AG20443 (cell line): ENCODE data around the gene PSPC1.
A peak's percentile ranks its signal among the peaks of the same experiment; 100 is the strongest.
"Not testable (repeated sequence)": the region's sequence is repeated elsewhere in the genome, so short reads cannot be mapped to it uniquely, and the experiment has no call there.

Experiments used
- DNase-seq: peaks from one replicate; pipeline ENCODE4 v3.0.0; 2012; ENCODE audit warnings: low spot score, mixed read lengths

Gene PSPC1

GRCh38 chr13:19763618-19764017 lies 19.1 kb downstream of the PSPC1 start:
- no peak for DNase-seq

DNA sequence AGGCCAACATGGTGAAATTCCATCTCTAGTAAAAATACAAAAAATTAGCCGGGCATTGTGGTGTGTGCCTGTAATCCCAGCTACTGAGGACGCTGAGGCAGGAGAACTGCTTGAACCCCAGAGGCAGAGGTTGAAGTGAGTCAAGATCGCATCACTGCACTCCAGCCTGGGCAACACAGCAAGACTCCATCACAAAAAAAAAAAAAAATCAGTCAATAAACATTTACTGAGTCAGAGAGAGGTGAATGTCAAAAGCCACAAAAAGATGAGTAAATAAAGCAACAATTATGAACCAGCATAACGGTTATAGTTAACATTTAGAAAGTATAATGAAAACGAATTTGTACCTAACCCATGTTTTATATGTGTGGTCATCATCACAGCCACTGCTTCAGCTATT lies 23.1 kb downstream of the PSPC1 start:
- no peak for DNase-seq

DNA sequence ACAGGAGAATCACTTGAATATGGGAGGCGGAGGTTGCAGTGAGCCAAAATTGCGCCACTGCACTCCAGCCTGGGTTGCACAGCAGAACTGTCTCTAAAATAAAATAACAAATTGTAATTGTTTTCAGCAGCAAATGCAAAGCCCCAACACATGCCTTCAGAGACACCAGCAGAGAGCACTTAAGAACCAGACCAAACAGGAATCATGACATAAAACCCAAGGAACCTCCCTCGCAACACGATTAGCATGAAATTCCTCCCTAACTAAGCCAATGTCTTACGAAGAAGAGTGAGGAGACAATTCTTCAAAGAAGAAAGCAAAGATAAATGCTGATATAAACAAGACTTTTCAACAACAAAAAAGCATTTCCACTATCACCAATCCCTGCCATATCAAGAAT lies 40.1 kb downstream of the PSPC1 start:
- no peak for DNase-seq

DNA sequence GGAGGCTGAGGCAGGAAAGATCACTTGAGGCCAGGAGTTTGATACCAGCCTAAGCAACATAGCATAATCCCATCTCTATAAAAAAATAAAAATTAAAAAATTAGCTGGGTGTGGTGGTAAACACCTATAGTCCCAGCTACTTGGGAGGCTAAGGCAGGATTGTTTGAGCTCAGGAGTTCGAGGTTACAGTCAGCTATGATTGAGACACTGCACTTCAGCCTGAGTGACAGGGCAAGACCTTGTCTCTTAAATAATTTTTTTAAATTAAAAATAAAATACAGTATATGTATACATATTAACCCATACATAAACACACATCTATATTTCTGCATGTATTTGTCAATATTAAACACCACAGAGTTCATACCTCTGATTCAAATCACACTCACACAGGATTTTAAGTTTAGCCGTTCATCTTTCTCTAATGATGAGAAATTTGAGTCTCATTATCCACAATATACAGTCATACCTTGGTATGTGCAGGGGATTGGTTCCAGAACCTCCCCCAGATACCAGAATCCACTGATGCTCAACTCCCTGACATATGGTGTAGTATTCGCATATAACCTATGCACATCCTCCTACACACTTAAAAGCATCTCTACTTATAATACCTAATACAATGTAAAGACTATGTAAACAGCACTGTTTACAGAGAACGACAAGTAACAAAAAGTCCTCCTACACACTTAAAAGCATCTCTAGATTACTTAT lies 44.7 kb downstream of the PSPC1 start:
- DNase-seq = no peak

GRCh38 chr13:19726611-19727010 lies 56.1 kb downstream of the PSPC1 start:
- DNase-seq = peak; percentile 24

DNA sequence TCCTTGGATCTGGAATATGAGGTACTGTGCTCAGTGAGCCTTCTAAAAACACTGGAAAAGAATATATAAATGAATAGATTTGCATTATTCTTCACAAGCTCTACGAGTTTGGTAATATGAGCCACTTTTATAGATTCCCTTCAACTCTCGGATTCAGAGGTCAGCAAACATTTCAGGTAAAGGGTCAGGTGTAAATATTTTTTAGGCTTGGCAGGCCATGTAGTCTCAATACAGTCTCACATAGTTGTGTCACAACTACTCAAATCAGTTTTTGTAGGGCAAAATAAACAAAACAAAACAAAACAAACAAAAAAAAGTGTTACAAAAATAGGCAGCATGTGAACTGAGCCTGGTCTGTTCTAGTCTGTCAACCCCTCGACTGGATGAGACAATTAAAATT lies 57.4 kb downstream of the PSPC1 start:
- DNase-seq = no peak

DNA sequence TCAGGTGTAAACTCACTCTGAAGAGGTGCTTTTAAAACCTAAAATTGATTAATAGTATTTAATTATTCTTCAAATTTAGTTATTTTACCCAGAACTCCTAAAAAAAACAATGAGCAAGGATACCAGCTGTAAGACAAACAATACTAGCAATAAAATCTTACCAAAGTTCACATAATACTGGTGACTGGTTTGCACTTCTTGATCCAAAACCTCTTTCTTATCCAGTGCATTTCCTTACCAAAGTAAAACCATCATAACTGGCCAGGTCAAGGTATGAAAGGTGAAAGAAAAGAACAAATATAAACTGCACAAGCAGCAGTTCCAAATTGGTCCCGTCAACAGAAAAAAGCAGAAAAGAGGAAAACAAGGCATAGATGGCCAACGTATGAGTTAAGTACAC lies 62.7 kb downstream of the PSPC1 start:
- DNase-seq = no peak

DNA sequence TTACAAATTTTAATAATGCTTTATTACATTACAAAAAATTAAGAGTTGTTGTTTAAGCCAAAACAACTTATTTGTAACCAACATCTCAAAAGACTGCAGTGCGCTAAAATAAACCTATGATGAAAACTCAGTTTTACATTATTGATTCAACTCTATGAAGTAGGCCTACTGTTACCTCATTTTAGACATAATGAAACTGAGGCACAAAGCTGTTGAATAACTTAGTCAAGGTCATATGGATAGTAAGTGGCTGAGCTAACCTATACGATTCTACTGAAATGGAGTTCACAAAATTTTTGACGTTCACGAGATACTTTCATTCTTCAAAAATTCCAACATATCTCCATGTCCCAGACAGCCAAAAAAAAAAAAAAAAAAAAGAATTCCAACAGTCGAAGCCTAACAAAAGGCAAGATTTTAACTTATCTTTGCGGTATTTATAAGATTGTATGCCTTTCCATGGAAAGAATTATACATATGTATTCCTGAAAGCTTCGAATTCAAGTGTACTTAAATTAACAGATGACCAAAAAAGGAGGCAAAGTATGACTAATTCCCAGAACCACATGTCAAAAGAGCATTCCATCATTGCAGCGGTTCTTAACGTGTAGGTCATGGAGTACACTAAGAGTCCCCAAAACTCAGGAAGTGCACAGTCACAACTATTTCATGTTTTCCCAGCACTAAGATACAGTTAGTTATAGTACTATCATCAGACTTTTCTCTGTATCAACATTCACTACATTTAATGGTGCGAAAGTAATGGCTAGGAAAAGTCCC lies 69.4 kb downstream of the PSPC1 start:
- DNase-seq = no peak

- not testable (repeated sequence) for DNase-seq
Observed at GRCh38 chr13:19709782-19710181, 73.0 kb downstream of the PSPC1 start.

DNA sequence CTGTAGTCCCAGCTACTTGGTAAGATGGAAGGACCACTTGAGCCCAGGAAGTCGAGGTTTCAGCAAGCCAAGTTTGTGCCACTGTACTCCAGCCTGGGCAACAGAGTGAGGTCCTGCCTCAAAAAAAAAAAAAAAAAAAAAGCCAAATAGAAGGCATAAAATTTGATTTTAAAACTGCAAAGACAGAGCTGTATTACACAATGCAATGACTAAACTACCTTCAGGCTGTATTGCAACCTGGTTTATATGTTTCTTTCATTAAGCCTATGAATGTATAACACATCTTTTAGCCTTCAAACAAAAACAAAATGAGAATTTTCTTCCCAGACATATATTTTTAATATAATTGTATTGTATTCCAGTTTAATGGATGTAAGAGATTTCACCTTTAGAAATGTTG lies 73.7 kb downstream of the PSPC1 start:
- not testable (repeated sequence) for DNase-seq

DNA sequence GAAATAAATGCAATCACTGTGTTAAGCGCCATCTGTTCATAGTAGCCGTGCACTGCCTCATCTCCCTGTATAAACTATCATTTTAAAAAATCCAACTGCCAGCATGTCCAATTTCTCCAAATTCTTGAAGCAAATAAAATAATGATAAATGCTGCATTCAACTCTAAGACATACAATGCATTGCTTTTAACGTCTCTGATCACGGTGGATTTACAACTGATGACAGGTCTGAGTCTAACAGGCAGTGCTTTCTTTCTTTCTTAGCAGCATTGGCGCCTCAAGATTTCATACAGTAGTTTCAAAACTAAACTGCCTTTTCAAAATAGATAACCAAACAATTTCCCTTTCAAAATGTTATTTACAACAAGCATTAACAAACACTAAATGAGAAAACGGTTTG lies 78.5 kb downstream of the PSPC1 start:
- not testable (repeated sequence) for DNase-seq

DNA sequence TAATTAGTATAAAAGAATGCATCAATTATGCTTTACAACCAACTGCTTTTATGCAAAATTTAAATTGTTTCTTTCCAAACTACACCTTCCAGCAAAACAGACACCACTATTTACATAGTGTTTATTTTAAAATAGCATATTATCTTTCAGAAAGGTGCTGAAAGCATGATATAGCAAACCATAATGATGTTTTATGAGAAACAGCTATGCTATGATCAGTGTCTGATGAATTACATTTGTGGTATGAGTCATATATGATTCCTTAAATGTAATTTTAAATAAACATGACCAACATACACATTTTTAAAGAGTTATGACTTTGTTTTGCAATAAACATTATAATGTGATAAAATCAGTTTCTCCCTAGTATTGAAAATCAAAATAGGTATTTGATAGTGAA lies 81.1 kb downstream of the PSPC1 start:
- DNase-seq = not testable (repeated sequence)

DNA sequence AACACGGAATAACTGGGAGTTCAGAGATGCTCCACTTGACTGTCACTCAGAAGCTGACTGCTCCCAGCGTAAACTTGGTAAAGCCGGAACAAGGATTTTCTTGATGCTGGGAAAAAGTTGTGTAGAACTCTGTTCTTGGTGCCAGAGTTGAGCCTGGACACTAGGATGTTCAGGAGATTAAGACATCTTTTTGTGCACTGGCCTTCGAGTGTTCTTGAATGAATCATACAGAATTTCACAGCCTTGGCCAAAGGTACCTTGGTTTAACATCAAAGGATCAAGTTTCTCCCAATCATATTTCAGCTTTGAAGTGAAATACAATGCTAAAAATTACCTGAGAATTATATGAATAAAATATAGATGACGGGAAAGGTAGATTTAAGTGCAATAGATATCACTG lies 81.8 kb downstream of the PSPC1 start:
- not testable (repeated sequence) for DNase-seq

DNA sequence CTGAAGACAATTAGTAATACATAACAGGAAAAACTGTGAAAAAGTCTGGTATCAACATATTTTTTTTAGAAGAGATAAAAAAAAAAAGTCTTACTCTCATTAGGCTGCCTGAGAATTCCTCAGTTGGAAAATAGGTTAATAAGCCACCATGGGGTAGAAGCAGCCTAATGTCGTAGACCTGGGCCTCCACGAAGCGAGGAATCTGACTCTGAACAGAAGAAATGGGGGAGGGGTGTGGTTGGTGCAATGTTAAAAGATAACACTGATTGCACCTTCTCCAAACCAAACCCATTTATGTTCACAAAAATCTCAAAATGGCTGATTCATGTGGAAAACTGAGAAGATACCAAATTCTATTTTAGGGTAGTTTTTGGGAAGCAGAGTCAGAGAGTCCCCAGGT lies 86.9 kb downstream of the PSPC1 start:
- DNase-seq = no peak

- no peak for DNase-seq
Observed at GRCh38 chr13:19695428-19695827, 87.3 kb downstream of the PSPC1 start.

- DNase-seq = not testable (repeated sequence)
Observed at GRCh38 chr13:19691447-19691846, 91.3 kb downstream of the PSPC1 start.

DNA sequence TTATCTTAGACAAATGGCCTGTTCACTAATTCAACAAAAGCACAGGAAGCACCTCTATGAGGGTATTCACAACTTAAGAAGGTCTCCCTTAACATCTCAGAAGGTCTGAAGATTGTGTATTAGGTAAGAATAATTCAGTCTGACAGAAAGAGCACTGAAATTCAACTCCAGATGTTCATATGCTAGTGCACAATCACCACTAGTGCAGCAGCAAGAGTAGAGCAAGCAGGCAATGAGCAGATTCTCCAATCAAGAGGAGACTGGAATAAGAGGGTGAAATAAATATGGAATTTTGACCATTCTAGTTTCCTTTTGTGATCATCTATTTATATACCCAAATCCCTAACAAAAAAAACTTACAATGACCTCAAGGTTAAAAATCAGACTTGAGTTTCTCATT lies 97.3 kb downstream of the PSPC1 start:
- DNase-seq = no peak

DNA sequence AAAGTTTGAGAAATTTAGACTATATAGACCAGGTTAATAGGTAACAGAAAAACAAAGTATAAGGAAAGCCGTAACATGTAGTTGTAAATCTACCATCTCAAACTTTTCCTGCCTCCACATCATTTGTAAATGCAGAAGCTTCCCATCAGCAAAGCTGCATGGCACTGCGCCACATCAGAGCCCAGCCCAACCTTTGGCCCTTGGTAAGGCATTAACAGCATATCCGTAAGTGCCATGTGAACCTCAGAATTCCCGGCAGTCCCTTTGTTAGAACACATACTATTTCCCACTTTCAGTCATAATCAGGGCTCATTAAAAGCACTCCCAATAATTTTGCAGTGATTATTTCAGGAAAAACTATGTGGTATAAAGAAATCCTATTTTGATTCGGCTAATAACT lies 97.7 kb downstream of the PSPC1 start:
- DNase-seq = no peak

DNA sequence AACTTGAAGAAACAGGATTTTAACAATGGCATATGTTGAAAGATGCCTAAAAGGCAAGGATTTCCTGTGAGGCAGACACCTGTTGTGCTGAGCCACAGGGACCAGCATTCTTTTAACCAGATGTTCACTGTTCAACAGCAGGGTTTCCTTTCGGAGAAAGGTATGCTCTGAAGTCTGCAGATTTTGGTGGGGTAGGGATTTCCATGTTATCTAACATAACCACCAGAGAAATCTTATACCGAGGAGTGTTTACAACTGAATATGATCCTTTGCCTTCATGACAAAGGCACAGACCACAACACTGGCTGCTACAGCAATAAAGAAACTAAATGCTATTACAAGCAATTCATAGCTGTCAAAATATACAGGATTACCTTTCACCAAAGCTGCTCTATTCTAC lies 101.2 kb downstream of the PSPC1 start:
- DNase-seq = no peak

- no peak for DNase-seq
Observed at GRCh38 chr13:19680751-19681150, 102.0 kb downstream of the PSPC1 start.

- DNase-seq = no peak
Observed at GRCh38 chr13:19676168-19676567, 106.6 kb downstream of the PSPC1 start.

DNA sequence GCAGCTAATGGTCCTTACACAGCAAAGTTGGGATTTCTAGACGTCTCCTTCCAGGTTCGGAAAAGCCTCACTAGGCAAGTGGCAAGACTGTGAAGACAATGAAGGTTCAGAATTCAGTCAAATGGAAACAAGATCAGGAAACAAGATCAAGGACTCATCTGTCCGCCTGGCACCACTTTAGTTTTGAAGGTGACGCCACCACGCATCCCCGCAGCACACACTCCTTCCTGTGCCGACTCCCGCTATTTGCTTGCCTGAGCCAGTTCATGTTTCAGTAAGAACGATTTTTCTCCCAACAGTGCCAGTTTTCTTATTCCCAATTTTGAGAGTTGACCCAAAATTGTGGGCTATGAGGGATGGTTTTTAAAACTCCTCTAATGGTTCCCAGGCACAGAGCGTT lies 107.8 kb downstream of the PSPC1 start:
- DNase-seq = no peak
